T-helper 17 cell (primary cell): Measurements from ENCODE around the gene DCBLD2. TPM values are rescaled to one million over a fixed set of nuclear protein-coding genes. Genes with fewer than 3 reads are reported as not detected.

ENCODE experiments used
- ATAC-seq: fragments of 150-1000 bp; cut with Tn5 transposase; 2 replicates; pipeline ENCODE4 v1.10.0; 2021; ENCODE audit warnings: mild to moderate bottlenecking, moderate library complexity
- DNase-seq, 3 donors: peaks; one replicate each; pipeline versions ENCODE4 v3.0.0 to v3.0.0-alpha.2; 2020 to 2021
- H3K9me3 ChIP-seq: one replicate; pipeline ENCODE4 v1.7.0; 2013; ENCODE audit warnings: low read length, mild to moderate bottlenecking; ENCODE audit not compliant: control insufficient read depth, poor library complexity, severe bottlenecking
- H3K27ac Mint-ChIP-seq: one replicate; pipeline ENCODE4 v1.8.0; 2022; ENCODE audit warnings: mild to moderate bottlenecking, moderate library complexity, mixed read lengths
- H3K27me3 Mint-ChIP-seq: one replicate; pipeline ENCODE4 v1.8.0; 2022; ENCODE audit warnings: mixed read lengths
- H3K36me3 Mint-ChIP-seq: one replicate; pipeline ENCODE4 v1.8.0; 2022; ENCODE audit warnings: low read depth, mixed read lengths
- H3K4me1 Mint-ChIP-seq: one replicate; pipeline ENCODE4 v1.8.0; 2022; ENCODE audit warnings: mild to moderate bottlenecking, mixed read lengths
- H3K4me3 Mint-ChIP-seq: one replicate; pipeline ENCODE4 v1.8.0; 2022; ENCODE audit warnings: mild to moderate bottlenecking, moderate library complexity, mixed read lengths
- total RNA-seq, 4 donors: library from RNA in 2 of 4; stranded (reverse) in 2 of 4; gene quantifications; one replicate each; pipeline ENCODE4 v1.2.3 and lab custom pipeline; 2022 to 2026

The DCBLD2 gene
- total RNA-seq, 2 donors from 2014 or later: 0.37 to 2.0 TPM

GRCh38 chr3:98788651-98789050 lies 112.8 kb downstream of the DCBLD2 start:
- H3K27me3 Mint-ChIP-seq: peaks cover 10% of the 10 kb centered on the region
- no peak for ATAC-seq
- H3K27ac Mint-ChIP-seq: no peak overlapping the region
- no peak for DNase-seq
- no peaks in the 10 kb centered on the region for H3K9me3 ChIP-seq
- H3K36me3 Mint-ChIP-seq: no peaks in the 10 kb centered on the region
- no peak overlapping the region for H3K4me3 Mint-ChIP-seq
- H3K4me1 Mint-ChIP-seq: no peaks in the 10 kb centered on the region

GRCh38 chr3:98787181-98787580 lies 114.3 kb downstream of the DCBLD2 start:
- H3K27me3 Mint-ChIP-seq: peaks cover 8% of the 10 kb centered on the region
- H3K4me1 Mint-ChIP-seq: no peaks in the 10 kb centered on the region
- H3K9me3 ChIP-seq: no peaks in the 10 kb centered on the region
- ATAC-seq: no peak
- H3K27ac Mint-ChIP-seq: no peak overlapping the region
- DNase-seq: no peak
- no peaks in the 10 kb centered on the region for H3K36me3 Mint-ChIP-seq
- H3K4me3 Mint-ChIP-seq: no peak overlapping the region

GRCh38 chr3:98786364-98787006 lies 115.0 kb downstream of the DCBLD2 start:
- Mint-ChIP-seq H3K4me3 (no peak overlapping the region), H3K4me1 (no peaks in the 10 kb centered on the region), H3K27ac (no peak overlapping the region), H3K27me3 (peaks cover 8% of the 10 kb centered on the region), H3K36me3 (no peaks in the 10 kb centered on the region)
- no peak for DNase-seq
- ATAC-seq: no peak
- no peaks in the 10 kb centered on the region for H3K9me3 ChIP-seq

GRCh38 chr3:98784666-98785600 lies 116.6 kb downstream of the DCBLD2 start:
- Mint-ChIP-seq H3K4me1 (no peaks in the 10 kb centered on the region), H3K27ac (no peak overlapping the region), H3K27me3 (peaks cover 8% of the 10 kb centered on the region), H3K4me3 (no peak overlapping the region), H3K36me3 (no peaks in the 10 kb centered on the region)
- no peak for DNase-seq
- no peak for ATAC-seq
- no peaks in the 10 kb centered on the region for H3K9me3 ChIP-seq

- Mint-ChIP-seq H3K4me3 (no peak overlapping the region), H3K27ac (no peak overlapping the region), H3K4me1 (no peaks in the 10 kb centered on the region), H3K27me3 (peaks cover 16% of the 10 kb centered on the region), H3K36me3 (no peaks in the 10 kb centered on the region)
- H3K9me3 ChIP-seq: no peaks in the 10 kb centered on the region
- ATAC-seq (no peak), DNase-seq (no peak)
Measured at GRCh38 chr3:98784042-98784441, 117.5 kb downstream of the DCBLD2 start.

GRCh38 chr3:98782824-98783500 lies 118.5 kb downstream of the DCBLD2 start:
- ATAC-seq (no peak), DNase-seq (no peak)
- no peaks in the 10 kb centered on the region for H3K9me3 ChIP-seq
- H3K27ac Mint-ChIP-seq: no peak overlapping the region
- no peaks in the 10 kb centered on the region for H3K36me3 Mint-ChIP-seq
- no peak overlapping the region for H3K4me3 Mint-ChIP-seq
- peaks cover 3% of the 10 kb centered on the region for H3K4me1 Mint-ChIP-seq
- peaks cover 27% of the 10 kb centered on the region for H3K27me3 Mint-ChIP-seq

GRCh38 chr3:98780343-98780742 lies 121.2 kb downstream of the DCBLD2 start:
- H3K4me3 Mint-ChIP-seq: no peak overlapping the region
- ATAC-seq (no peak), DNase-seq (no peak)
- no peak overlapping the region for H3K27ac Mint-ChIP-seq
- no peaks in the 10 kb centered on the region for H3K9me3 ChIP-seq
- peaks cover 37% of the 10 kb centered on the region for H3K27me3 Mint-ChIP-seq
- no peaks in the 10 kb centered on the region for H3K36me3 Mint-ChIP-seq
- peaks cover 3% of the 10 kb centered on the region for H3K4me1 Mint-ChIP-seq

GRCh38 chr3:98779541-98780335 lies 121.8 kb downstream of the DCBLD2 start:
- H3K9me3 ChIP-seq: no peaks in the 10 kb centered on the region
- Mint-ChIP-seq H3K36me3 (no peaks in the 10 kb centered on the region), H3K27ac (no peak overlapping the region), H3K27me3 (peaks cover 37% of the 10 kb centered on the region), H3K4me3 (no peak overlapping the region), H3K4me1 (peaks cover 3% of the 10 kb centered on the region)
- no peak for ATAC-seq
- DNase-seq: no peak

GRCh38 chr3:98778852-98779413 lies 122.6 kb downstream of the DCBLD2 start:
- no peak overlapping the region for H3K4me3 Mint-ChIP-seq
- peaks cover 3% of the 10 kb centered on the region for H3K4me1 Mint-ChIP-seq
- ATAC-seq: no peak
- H3K9me3 ChIP-seq: no peaks in the 10 kb centered on the region
- DNase-seq: no peak
- no peaks in the 10 kb centered on the region for H3K36me3 Mint-ChIP-seq
- H3K27me3 Mint-ChIP-seq: peaks cover 37% of the 10 kb centered on the region
- no peak overlapping the region for H3K27ac Mint-ChIP-seq

- Mint-ChIP-seq H3K36me3 (no peaks in the 10 kb centered on the region), H3K4me3 (no peak overlapping the region), H3K27ac (no peak overlapping the region), H3K27me3 (peaks cover 37% of the 10 kb centered on the region), H3K4me1 (peaks cover 3% of the 10 kb centered on the region)
- DNase-seq (no peak), ATAC-seq (no peak)
- no peaks in the 10 kb centered on the region for H3K9me3 ChIP-seq
Measured at GRCh38 chr3:98778383-98778782, 123.1 kb downstream of the DCBLD2 start.

GRCh38 chr3:98777801-98778220 lies 123.7 kb downstream of the DCBLD2 start:
- no peak overlapping the region for H3K4me3 Mint-ChIP-seq
- no peaks in the 10 kb centered on the region for H3K9me3 ChIP-seq
- peaks cover 3% of the 10 kb centered on the region for H3K4me1 Mint-ChIP-seq
- H3K27me3 Mint-ChIP-seq: peaks cover 37% of the 10 kb centered on the region
- no peak for DNase-seq
- H3K36me3 Mint-ChIP-seq: no peaks in the 10 kb centered on the region
- no peak for ATAC-seq
- no peak overlapping the region for H3K27ac Mint-ChIP-seq

GRCh38 chr3:98777286-98777685 lies 124.2 kb downstream of the DCBLD2 start:
- peaks cover 37% of the 10 kb centered on the region for H3K27me3 Mint-ChIP-seq
- H3K4me1 Mint-ChIP-seq: peaks cover 3% of the 10 kb centered on the region
- no peak for ATAC-seq
- H3K9me3 ChIP-seq: no peaks in the 10 kb centered on the region
- no peak overlapping the region for H3K4me3 Mint-ChIP-seq
- H3K27ac Mint-ChIP-seq: no peak overlapping the region
- H3K36me3 Mint-ChIP-seq: no peaks in the 10 kb centered on the region
- DNase-seq: no peak
